ENCODE data around the gene PRKCZ. TPM values are rescaled to one million over a fixed set of nuclear protein-coding genes. Genes with fewer than 3 reads are reported as not detected.

The PRKCZ gene
- total and polyA plus RNA-seq, 2 donors (not counting 1 experiment from before 2014, with no cell fraction given) = 1.6 to 2.0 TPM

GRCh38 chr1:2155147-2155598, 105.0 kb downstream of the PRKCZ start:
- no peak overlapping the region for H2AFZ ChIP-seq (ENCODE audit: low read length)
- no peaks in the 10 kb centered on the region for H3K27me3 ChIP-seq (ENCODE audit: control insufficient read depth, insufficient read depth, low read length)
- no peaks in the 10 kb centered on the region for H3K79me2 ChIP-seq (ENCODE audit: control insufficient read depth, insufficient read depth, low read length)
- H3K9ac ChIP-seq (ENCODE audit: insufficient read depth, low read length) = no peak overlapping the region
- no peaks in the 10 kb centered on the region for H3K36me3 ChIP-seq (ENCODE audit: control insufficient read depth, insufficient read depth, low read length)
- no peak overlapping the region for H3K27ac ChIP-seq (ENCODE audit: insufficient read depth, low read length)
- H3K4me3 ChIP-seq (replicated peaks in 1 of 4; ENCODE audit: control extremely low read depth in 1 of 4, insufficient read depth in 1 of 4, low read depth in 3 of 4, low read length in 4 of 4) = no peak overlapping the region
- no peak for TF ChIP-seq CTCF (conservative IDR thresholded peaks at IDR 0.05 in 1 of 2, IDR thresholded peaks at IDR 0.05 in 1 of 2; ENCODE audit: low read depth in 1 of 2, low read length in 2 of 2)
- TF ChIP-seq EZH2 (IDR thresholded peaks at IDR 0.05; ENCODE audit: low read length, missing control alignments) = no peak
- H4K20me1 ChIP-seq (ENCODE audit: control insufficient read depth, extremely low read depth, insufficient read depth, low read length) = no peaks in the 10 kb centered on the region
- no peak for DNase-seq (ENCODE audit: low read depth in 2 of 2)
- no peaks in the 10 kb centered on the region for H3K9me3 ChIP-seq (ENCODE audit: control insufficient read depth, insufficient read depth, low read depth, low read length)
- H3K4me2 ChIP-seq (ENCODE audit: extremely low read depth, insufficient read depth, low read length) = no peak overlapping the region
- no peaks in the 10 kb centered on the region for H3K4me1 ChIP-seq (ENCODE audit: control insufficient read depth, extremely low read depth, insufficient read depth, low read length)

GRCh38 chr1:2155788-2156187, 105.6 kb downstream of the PRKCZ start:
- H3K36me3 ChIP-seq (ENCODE audit: control insufficient read depth, insufficient read depth, low read length) = no peaks in the 10 kb centered on the region
- H2AFZ ChIP-seq (ENCODE audit: low read length) = no peak overlapping the region
- no peak for TF ChIP-seq CTCF (conservative IDR thresholded peaks at IDR 0.05 in 1 of 2, IDR thresholded peaks at IDR 0.05 in 1 of 2; ENCODE audit: low read depth in 1 of 2, low read length in 2 of 2)
- no peak for TF ChIP-seq EZH2 (IDR thresholded peaks at IDR 0.05; ENCODE audit: low read length, missing control alignments)
- no peak overlapping the region for H3K4me3 ChIP-seq (replicated peaks in 1 of 4; ENCODE audit: control extremely low read depth in 1 of 4, insufficient read depth in 1 of 4, low read depth in 3 of 4, low read length in 4 of 4)
- H3K4me1 ChIP-seq (ENCODE audit: control insufficient read depth, extremely low read depth, insufficient read depth, low read length) = no peaks in the 10 kb centered on the region
- no peak overlapping the region for H3K27ac ChIP-seq (ENCODE audit: insufficient read depth, low read length)
- no peaks in the 10 kb centered on the region for H3K9me3 ChIP-seq (ENCODE audit: control insufficient read depth, insufficient read depth, low read depth, low read length)
- no peaks in the 10 kb centered on the region for H3K79me2 ChIP-seq (ENCODE audit: control insufficient read depth, insufficient read depth, low read length)
- no peaks in the 10 kb centered on the region for H3K27me3 ChIP-seq (ENCODE audit: control insufficient read depth, insufficient read depth, low read length)
- no peak for DNase-seq (ENCODE audit: low read depth in 2 of 2)
- H4K20me1 ChIP-seq (ENCODE audit: control insufficient read depth, extremely low read depth, insufficient read depth, low read length) = no peaks in the 10 kb centered on the region
- no peak overlapping the region for H3K9ac ChIP-seq (ENCODE audit: insufficient read depth, low read length)
- H3K4me2 ChIP-seq (ENCODE audit: extremely low read depth, insufficient read depth, low read length) = no peak overlapping the region

GRCh38 chr1:2156866-2157265, 106.7 kb downstream of the PRKCZ start:
- H4K20me1 ChIP-seq (ENCODE audit: control insufficient read depth, extremely low read depth, insufficient read depth, low read length) = no peaks in the 10 kb centered on the region
- no peaks in the 10 kb centered on the region for H3K79me2 ChIP-seq (ENCODE audit: control insufficient read depth, insufficient read depth, low read length)
- H3K9me3 ChIP-seq (ENCODE audit: control insufficient read depth, insufficient read depth, low read depth, low read length) = no peaks in the 10 kb centered on the region
- H3K9ac ChIP-seq (ENCODE audit: insufficient read depth, low read length) = no peak overlapping the region
- no peak for DNase-seq (ENCODE audit: low read depth in 2 of 2)
- no peak for TF ChIP-seq CTCF (conservative IDR thresholded peaks at IDR 0.05 in 1 of 2, IDR thresholded peaks at IDR 0.05 in 1 of 2; ENCODE audit: low read depth in 1 of 2, low read length in 2 of 2)
- TF ChIP-seq EZH2 (IDR thresholded peaks at IDR 0.05; ENCODE audit: low read length, missing control alignments) = no peak
- H3K27me3 ChIP-seq (ENCODE audit: control insufficient read depth, insufficient read depth, low read length) = no peaks in the 10 kb centered on the region
- no peak overlapping the region for H3K4me3 ChIP-seq (replicated peaks in 1 of 4; ENCODE audit: control extremely low read depth in 1 of 4, insufficient read depth in 1 of 4, low read depth in 3 of 4, low read length in 4 of 4)
- no peak overlapping the region for H3K4me2 ChIP-seq (ENCODE audit: extremely low read depth, insufficient read depth, low read length)
- H3K4me1 ChIP-seq (ENCODE audit: control insufficient read depth, extremely low read depth, insufficient read depth, low read length) = no peaks in the 10 kb centered on the region
- H3K27ac ChIP-seq (ENCODE audit: insufficient read depth, low read length) = no peak overlapping the region
- no peak overlapping the region for H2AFZ ChIP-seq (ENCODE audit: low read length)
- no peaks in the 10 kb centered on the region for H3K36me3 ChIP-seq (ENCODE audit: control insufficient read depth, insufficient read depth, low read length)
